H1 (cell line): ENCODE results near the gene PTGIR. TPM values are rescaled to one million over a fixed set of nuclear protein-coding genes. Genes with fewer than 3 reads are reported as not detected.

Experiments used
- ASH2L ChIP-seq: fragments of 200-600, 300-600 bp; sonication (generic); IDR thresholded peaks from one replicate; pipeline ENCODE4 v1.7.1; 2017; ENCODE audit warnings: low read length
- BACH1 ChIP-seq: IDR thresholded peaks from 2 replicates; pipeline ENCODE4 v1.6.1; 2012; ENCODE audit warnings: low read length, improper control_type of control experiment
- KDM1A ChIP-seq: fragments of 200-600, 300-600 bp; sonication (generic); IDR thresholded peaks from 2 replicates; pipeline ENCODE4 v1.7.1; 2016; ENCODE audit warnings: mild to moderate bottlenecking, low read length, borderline replicate concordance
- KDM5A ChIP-seq: fragments of 200-600 bp; IDR thresholded peaks from 2 replicates; pipeline ENCODE4 v1.7.1; 2012; ENCODE audit warnings: mild to moderate bottlenecking, low read length, inconsistent platforms, mixed read lengths
- POU5F1 ChIP-seq: IDR thresholded peaks from 2 replicates; pipeline ENCODE4 v1.6.1; 2011; ENCODE audit warnings: low read depth, mild to moderate bottlenecking, low read length, moderate library complexity
- SIX5 ChIP-seq: IDR thresholded peaks from 2 replicates; pipeline ENCODE4 v1.6.1; 2011; ENCODE audit warnings: mild to moderate bottlenecking, low read depth, low read length
- TAF1 ChIP-seq: IDR thresholded peaks from 2 replicates; pipeline ENCODE4 v1.6.1; 2011; ENCODE audit warnings: mild to moderate bottlenecking, low read depth, low read length
- TCF12 ChIP-seq: IDR thresholded peaks from 2 replicates; pipeline ENCODE4 v1.6.1; 2011; ENCODE audit warnings: low read depth, mild to moderate bottlenecking, low read length
- TEAD4 ChIP-seq: IDR thresholded peaks from 2 replicates; pipeline ENCODE4 v1.6.1; 2012; ENCODE audit warnings: low read depth, low read length, inconsistent platforms, mixed read lengths
- polyA plus RNA-seq, 7 experiments: library from polyadenylated mRNA; depleted of rRNA in 3 of 7; stranded (reverse) in 5 of 7; unstranded in 2 of 7; fragments of >200 nt in 5 of 7; fragments of 200-250 nt in 2 of 7; gene quantifications; 1 replicate in 5 of 7; 2 replicates in 1 of 7; 4 replicates in 1 of 7; pipeline versions ENCODE4 v1.2.1 to v1.2.3, GENCODE V29; 2011 to 2013; ENCODE audit warnings: missing spikeins in 2 of 7, mixed read lengths in 2 of 7
- total RNA-seq: library from RNA; stranded (reverse); fragmentation: NEBNext Ultra II Directional; extraction: Animal tissue kit (Norgen Biotek cat#: 25700); gene quantifications from 2 replicates; pipeline ENCODE4 v1.2.1, GENCODE V29; 2021
- TF ChIP-seq, protein P1 (sequence below): fragments of 300-600 bp; sonication (generic); IDR thresholded peaks from 2 replicates; pipeline ENCODE4 v1.7.1; 2012; ENCODE audit warnings: low read length, moderate library complexity, mild to moderate bottlenecking, inconsistent platforms; ENCODE audit not compliant: insufficient replicate concordance
- TF ChIP-seq, protein P2 (sequence below): IDR thresholded peaks from 2 replicates; pipeline ENCODE4 v1.6.1; 2011; ENCODE audit warnings: low read length, improper control_type of control experiment

The PTGIR gene
- total and polyA plus RNA-seq, 2 of the 8 experiments (the other 6 are each of a cell fraction or from before 2014, with no cell fraction given) = 0.15 TPM; not detected in 1

DNA sequence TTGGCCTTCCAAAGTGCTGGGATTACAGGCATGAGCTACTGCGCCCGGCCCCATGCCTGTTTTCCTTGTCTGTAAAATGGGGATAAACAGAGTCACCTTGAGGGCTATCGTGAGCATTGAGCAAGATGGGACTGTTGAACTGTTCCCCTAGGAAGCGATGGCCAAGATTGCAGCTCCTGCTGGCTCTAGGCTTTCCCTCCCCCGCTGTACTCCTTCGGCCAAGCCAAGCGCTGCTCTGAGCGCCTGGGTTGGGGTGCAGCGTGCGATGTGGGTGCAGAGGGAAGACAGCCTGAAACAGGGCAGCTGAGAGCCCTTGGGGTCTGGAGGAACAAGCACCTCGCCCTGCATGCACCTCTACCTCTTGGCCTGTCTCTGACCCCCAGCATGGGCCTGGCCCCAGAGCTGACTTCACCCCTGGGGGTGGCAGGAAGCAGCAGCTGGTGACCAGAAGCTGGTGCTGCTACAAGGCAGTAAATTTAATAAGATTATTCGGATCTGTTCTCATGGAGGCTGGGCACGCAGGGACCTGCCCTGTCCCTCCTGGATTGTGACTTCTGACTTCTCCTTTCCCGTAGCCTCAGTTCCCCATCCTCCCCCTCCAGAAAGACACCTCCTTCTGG, 5.8 kb upstream of the PTGIR start (continued):
- TF ChIP-seq, protein P1, sequence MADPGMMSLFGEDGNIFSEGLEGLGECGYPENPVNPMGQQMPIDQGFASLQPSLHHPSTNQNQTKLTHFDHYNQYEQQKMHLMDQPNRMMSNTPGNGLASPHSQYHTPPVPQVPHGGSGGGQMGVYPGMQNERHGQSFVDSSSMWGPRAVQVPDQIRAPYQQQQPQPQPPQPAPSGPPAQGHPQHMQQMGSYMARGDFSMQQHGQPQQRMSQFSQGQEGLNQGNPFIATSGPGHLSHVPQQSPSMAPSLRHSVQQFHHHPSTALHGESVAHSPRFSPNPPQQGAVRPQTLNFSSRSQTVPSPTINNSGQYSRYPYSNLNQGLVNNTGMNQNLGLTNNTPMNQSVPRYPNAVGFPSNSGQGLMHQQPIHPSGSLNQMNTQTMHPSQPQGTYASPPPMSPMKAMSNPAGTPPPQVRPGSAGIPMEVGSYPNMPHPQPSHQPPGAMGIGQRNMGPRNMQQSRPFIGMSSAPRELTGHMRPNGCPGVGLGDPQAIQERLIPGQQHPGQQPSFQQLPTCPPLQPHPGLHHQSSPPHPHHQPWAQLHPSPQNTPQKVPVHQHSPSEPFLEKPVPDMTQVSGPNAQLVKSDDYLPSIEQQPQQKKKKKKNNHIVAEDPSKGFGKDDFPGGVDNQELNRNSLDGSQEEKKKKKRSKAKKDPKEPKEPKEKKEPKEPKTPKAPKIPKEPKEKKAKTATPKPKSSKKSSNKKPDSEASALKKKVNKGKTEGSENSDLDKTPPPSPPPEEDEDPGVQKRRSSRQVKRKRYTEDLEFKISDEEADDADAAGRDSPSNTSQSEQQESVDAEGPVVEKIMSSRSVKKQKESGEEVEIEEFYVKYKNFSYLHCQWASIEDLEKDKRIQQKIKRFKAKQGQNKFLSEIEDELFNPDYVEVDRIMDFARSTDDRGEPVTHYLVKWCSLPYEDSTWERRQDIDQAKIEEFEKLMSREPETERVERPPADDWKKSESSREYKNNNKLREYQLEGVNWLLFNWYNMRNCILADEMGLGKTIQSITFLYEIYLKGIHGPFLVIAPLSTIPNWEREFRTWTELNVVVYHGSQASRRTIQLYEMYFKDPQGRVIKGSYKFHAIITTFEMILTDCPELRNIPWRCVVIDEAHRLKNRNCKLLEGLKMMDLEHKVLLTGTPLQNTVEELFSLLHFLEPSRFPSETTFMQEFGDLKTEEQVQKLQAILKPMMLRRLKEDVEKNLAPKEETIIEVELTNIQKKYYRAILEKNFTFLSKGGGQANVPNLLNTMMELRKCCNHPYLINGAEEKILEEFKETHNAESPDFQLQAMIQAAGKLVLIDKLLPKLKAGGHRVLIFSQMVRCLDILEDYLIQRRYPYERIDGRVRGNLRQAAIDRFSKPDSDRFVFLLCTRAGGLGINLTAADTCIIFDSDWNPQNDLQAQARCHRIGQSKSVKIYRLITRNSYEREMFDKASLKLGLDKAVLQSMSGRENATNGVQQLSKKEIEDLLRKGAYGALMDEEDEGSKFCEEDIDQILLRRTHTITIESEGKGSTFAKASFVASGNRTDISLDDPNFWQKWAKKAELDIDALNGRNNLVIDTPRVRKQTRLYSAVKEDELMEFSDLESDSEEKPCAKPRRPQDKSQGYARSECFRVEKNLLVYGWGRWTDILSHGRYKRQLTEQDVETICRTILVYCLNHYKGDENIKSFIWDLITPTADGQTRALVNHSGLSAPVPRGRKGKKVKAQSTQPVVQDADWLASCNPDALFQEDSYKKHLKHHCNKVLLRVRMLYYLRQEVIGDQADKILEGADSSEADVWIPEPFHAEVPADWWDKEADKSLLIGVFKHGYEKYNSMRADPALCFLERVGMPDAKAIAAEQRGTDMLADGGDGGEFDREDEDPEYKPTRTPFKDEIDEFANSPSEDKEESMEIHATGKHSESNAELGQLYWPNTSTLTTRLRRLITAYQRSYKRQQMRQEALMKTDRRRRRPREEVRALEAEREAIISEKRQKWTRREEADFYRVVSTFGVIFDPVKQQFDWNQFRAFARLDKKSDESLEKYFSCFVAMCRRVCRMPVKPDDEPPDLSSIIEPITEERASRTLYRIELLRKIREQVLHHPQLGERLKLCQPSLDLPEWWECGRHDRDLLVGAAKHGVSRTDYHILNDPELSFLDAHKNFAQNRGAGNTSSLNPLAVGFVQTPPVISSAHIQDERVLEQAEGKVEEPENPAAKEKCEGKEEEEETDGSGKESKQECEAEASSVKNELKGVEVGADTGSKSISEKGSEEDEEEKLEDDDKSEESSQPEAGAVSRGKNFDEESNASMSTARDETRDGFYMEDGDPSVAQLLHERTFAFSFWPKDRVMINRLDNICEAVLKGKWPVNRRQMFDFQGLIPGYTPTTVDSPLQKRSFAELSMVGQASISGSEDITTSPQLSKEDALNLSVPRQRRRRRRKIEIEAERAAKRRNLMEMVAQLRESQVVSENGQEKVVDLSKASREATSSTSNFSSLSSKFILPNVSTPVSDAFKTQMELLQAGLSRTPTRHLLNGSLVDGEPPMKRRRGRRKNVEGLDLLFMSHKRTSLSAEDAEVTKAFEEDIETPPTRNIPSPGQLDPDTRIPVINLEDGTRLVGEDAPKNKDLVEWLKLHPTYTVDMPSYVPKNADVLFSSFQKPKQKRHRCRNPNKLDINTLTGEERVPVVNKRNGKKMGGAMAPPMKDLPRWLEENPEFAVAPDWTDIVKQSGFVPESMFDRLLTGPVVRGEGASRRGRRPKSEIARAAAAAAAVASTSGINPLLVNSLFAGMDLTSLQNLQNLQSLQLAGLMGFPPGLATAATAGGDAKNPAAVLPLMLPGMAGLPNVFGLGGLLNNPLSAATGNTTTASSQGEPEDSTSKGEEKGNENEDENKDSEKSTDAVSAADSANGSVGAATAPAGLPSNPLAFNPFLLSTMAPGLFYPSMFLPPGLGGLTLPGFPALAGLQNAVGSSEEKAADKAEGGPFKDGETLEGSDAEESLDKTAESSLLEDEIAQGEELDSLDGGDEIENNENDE = no peak
- TF ChIP-seq POU5F1 (no peak), SIX5 (no peak), KDM1A (no peak), ASH2L (no peak), TEAD4 (no peak), KDM5A (no peak), BACH1 (no peak), TCF12 (no peak), TAF1 (no peak)
- TF ChIP-seq, protein P2, sequence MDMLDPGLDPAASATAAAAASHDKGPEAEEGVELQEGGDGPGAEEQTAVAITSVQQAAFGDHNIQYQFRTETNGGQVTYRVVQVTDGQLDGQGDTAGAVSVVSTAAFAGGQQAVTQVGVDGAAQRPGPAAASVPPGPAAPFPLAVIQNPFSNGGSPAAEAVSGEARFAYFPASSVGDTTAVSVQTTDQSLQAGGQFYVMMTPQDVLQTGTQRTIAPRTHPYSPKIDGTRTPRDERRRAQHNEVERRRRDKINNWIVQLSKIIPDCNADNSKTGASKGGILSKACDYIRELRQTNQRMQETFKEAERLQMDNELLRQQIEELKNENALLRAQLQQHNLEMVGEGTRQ = no peak
